Endothelial cell (in vitro differentiated cells): ENCODE results near the gene ERI3. TPM values are rescaled to one million over a fixed set of nuclear protein-coding genes. Genes with fewer than 3 reads are reported as not detected.
A peak's percentile ranks its signal among the peaks of the same experiment; 100 is the strongest.

Experiments
- DNase-seq: peaks from one replicate; pipeline ENCODE4 v3.0.0; 2021; ENCODE audit warnings: low spot score
- H3K27ac Mint-ChIP-seq: one replicate; pipeline ENCODE4 v1.8.0; 2021; ENCODE audit warnings: mixed read lengths, inconsistent platforms; ENCODE audit not compliant: unreplicated experiment
- H3K27me3 Mint-ChIP-seq: one replicate; pipeline ENCODE4 v1.8.0; 2021; ENCODE audit warnings: mild to moderate bottlenecking, moderate library complexity, mixed read lengths, inconsistent platforms; ENCODE audit not compliant: unreplicated experiment
- H3K36me3 Mint-ChIP-seq: one replicate; pipeline ENCODE4 v1.8.0; 2021; ENCODE audit warnings: mild to moderate bottlenecking, low read depth, mixed read lengths, inconsistent platforms; ENCODE audit not compliant: unreplicated experiment
- H3K4me1 Mint-ChIP-seq: one replicate; pipeline ENCODE4 v1.8.0; 2021; ENCODE audit warnings: mild to moderate bottlenecking, mixed read lengths, inconsistent platforms; ENCODE audit not compliant: unreplicated experiment
- H3K4me3 Mint-ChIP-seq: one replicate; pipeline ENCODE4 v1.8.0; 2021; ENCODE audit warnings: mild to moderate bottlenecking, mixed read lengths, inconsistent platforms; ENCODE audit not compliant: unreplicated experiment
- H3K9me3 Mint-ChIP-seq: one replicate; pipeline ENCODE4 v1.8.0; 2021; ENCODE audit warnings: mixed read lengths, inconsistent platforms; ENCODE audit not compliant: unreplicated experiment
- CTCF ChIP-seq: fragments of 200-600 bp; sonication (generic); IDR thresholded peaks from one replicate; pipeline ENCODE4 v1.5.0; 2021; ENCODE audit warnings: antibody characterized with exemption; ENCODE audit not compliant: unreplicated experiment
- total RNA-seq: library from RNA; stranded (reverse); fragmentation: NEBNext Ultra II Directional; extraction: Animal tissue kit (Norgen Biotek cat#: 25700); gene quantifications from one replicate; pipeline ENCODE4 v1.2.1, GENCODE V29; 2021; ENCODE audit not compliant: unreplicated experiment

The ERI3 gene
- total RNA-seq, 1 donor from 2014 or later = 42.6 TPM

GRCh38 chr1:44262414-44262813, 92.6 kb downstream of the ERI3 start:
- no peak for TF ChIP-seq CTCF
- no peak for DNase-seq
- H3K27me3 Mint-ChIP-seq = peaks cover 10% of the 10 kb centered on the region
- H3K9me3 Mint-ChIP-seq = no peaks in the 10 kb centered on the region
- H3K4me3 Mint-ChIP-seq = no peak overlapping the region
- no peak overlapping the region for H3K27ac Mint-ChIP-seq
- peaks cover 13% of the 10 kb centered on the region for H3K36me3 Mint-ChIP-seq
- H3K4me1 Mint-ChIP-seq = peaks cover 35% of the 10 kb centered on the region

GRCh38 chr1:44261962-44262361, 93.1 kb downstream of the ERI3 start:
- no peak for TF ChIP-seq CTCF
- Mint-ChIP-seq H3K27ac (no peak overlapping the region), H3K27me3 (peaks cover 10% of the 10 kb centered on the region), H3K9me3 (no peaks in the 10 kb centered on the region), H3K4me3 (no peak overlapping the region), H3K36me3 (peaks cover 13% of the 10 kb centered on the region), H3K4me1 (peaks cover 37% of the 10 kb centered on the region)
- no peak for DNase-seq

- Mint-ChIP-seq H3K27me3 (peaks cover 10% of the 10 kb centered on the region), H3K4me3 (no peak overlapping the region), H3K36me3 (peaks cover 13% of the 10 kb centered on the region), H3K9me3 (no peaks in the 10 kb centered on the region), H3K4me1 (peaks cover 40% of the 10 kb centered on the region), H3K27ac (peak overlapping the region; percentile 11)
- TF ChIP-seq CTCF = no peak
- no peak for DNase-seq
These were observed 93.8 kb downstream of the ERI3 start for GRCh38 chr1:44261171-44261817.

GRCh38 chr1:44260792-44261170, 94.3 kb downstream of the ERI3 start:
- TF ChIP-seq CTCF = no peak
- Mint-ChIP-seq H3K27ac (no peak overlapping the region), H3K36me3 (peaks cover 13% of the 10 kb centered on the region), H3K27me3 (peaks cover 10% of the 10 kb centered on the region), H3K4me1 (peaks cover 40% of the 10 kb centered on the region), H3K9me3 (no peaks in the 10 kb centered on the region), H3K4me3 (no peak overlapping the region)
- DNase-seq = no peak

- no peak for TF ChIP-seq CTCF
- no peak overlapping the region for H3K4me3 Mint-ChIP-seq
- DNase-seq = no peak
- no peak overlapping the region for H3K27ac Mint-ChIP-seq
- peaks cover 40% of the 10 kb centered on the region for H3K4me1 Mint-ChIP-seq
- no peaks in the 10 kb centered on the region for H3K9me3 Mint-ChIP-seq
- H3K36me3 Mint-ChIP-seq = peaks cover 13% of the 10 kb centered on the region
- H3K27me3 Mint-ChIP-seq = peaks cover 10% of the 10 kb centered on the region
These were observed 96.0 kb downstream of the ERI3 start for GRCh38 chr1:44259090-44259489.
